ENCODE measurements around the gene PRR20A.
"Not testable (repeated sequence)": the region's sequence is repeated elsewhere in the genome, so short reads cannot be mapped to it uniquely, and the experiment has no call there.

- not testable (repeated sequence) for TF ChIP-seq POLR2AphosphoS5 (IDR thresholded peaks at IDR 0.05; ENCODE audit: low read depth, low read length); TAF1 (IDR thresholded peaks at IDR 0.05; ENCODE audit: low read depth, low read length); PAX5 (IDR thresholded peaks at IDR 0.05; ENCODE audit: insufficient read depth, low read length, severe bottlenecking); POLR2A (IDR thresholded peaks at IDR 0.05; ENCODE audit: low read depth, low read length); POU2F2 (IDR thresholded peaks at IDR 0.05; ENCODE audit: low read depth, low read length); SPI1 (IDR thresholded peaks at IDR 0.05; ENCODE audit: low read depth, low read length)
Measured at GRCh38 chr13:57160332-57160731, 19.6 kb downstream of the PRR20A start, which contains the start of gene PRR20D.

Measured in GM12891 (cell line).